ENCODE data around the gene GLI2.

The GLI2 gene

DNA sequence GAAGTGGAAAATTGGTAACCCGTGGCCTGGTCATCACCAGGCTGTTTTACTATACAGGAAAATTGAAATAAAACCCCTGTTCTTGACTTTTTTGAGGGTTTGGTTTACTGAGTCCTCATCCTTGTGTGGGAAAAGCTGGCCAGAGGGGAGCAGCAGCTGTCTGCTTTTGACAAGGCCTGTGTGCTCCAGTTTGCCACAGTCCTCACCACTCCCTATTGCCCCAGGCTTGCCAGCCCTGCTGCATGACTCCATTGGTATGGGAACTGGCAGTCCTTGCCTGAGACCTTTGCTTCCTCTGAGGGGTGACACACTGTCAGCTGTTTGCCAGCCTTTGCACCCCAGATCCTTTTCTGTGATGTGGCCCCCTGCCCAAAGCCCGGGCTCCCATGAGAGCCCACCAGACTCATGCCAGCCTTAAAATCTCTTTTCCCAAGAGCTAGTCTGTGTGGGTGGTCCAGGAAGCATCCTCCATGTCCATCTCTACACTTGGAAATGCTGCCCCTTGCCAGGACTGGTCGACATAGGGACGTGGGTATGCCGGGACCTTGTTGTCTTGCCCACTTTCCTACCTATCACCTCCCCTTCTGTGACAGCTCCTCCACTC lies 39.0 kb downstream of the GLI2 start:
- DNase-seq, result no peak
- in situ Hi-C loops (cut with HindIII; ENCODE audit: low pct_ligation_motif_present, low pct_unique_long_range_greater_than_20kb, low sequenced_read_pairs), result no loop called here

DNA sequence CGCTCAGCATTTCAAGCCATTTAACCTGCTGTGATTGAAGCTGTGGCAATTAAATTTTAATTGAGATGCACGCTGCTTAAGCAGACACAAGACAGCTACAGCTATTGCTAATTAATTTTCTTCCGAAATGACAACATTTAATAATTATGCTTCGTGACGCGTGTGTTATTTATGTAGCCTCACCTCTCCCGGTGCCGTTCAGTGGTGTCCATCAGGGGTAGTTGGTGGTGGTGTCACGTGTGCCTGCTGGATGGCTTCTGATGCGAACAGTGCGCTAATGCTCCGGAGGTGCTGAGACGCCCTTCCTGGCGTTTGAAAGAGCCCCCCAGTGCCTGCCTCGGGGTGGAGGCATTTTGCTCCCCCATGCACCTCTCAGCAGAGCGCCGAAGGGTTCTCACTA lies 39.5 kb downstream of the GLI2 start:
- in situ Hi-C loops (cut with HindIII; ENCODE audit: low pct_ligation_motif_present, low pct_unique_long_range_greater_than_20kb, low sequenced_read_pairs), result no loop called here
- DNase-seq, result no peak

DNA sequence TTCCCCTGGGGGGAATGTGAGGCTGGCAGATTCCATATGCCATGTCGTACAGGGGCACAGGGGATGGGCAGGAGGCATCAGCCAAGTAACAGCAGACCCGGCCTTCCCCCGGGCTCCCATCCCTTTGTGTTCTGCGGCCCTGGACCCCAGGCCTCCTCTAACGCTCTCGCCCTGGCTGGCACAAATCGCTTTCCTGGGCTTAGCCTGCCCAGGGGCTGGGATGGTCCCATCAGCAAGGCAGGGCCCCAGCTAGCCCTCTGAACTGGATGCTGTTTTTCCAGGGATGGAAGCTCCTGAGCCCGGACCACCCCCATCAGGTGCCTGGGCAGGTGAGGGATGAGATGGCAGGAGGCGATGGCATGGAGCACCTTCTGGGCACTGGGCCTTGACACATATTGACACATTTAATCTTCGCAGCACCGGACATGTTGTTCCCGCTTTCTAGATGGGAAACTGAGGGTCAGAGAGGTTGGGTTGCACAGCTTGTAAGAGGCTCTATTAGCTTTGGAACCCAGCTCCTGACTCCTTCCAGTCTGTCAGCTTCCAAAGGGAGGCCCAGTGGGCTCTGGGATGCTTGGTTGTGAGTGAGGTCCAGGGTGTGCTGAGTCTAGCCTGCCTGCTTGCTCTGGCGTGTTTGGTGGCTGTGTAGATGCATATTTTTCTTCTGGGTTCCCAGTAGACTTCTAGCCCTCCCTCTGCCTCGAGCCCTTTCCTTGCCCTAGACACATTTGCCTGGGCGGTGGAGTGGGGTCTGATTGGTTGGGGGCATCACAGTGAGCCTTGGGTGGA lies 40.3 kb downstream of the GLI2 start:
- no peak for DNase-seq
- in situ Hi-C loops (cut with HindIII; ENCODE audit: low pct_ligation_motif_present, low pct_unique_long_range_greater_than_20kb, low sequenced_read_pairs), result no loop called here

- no peak for DNase-seq
- in situ Hi-C loops (cut with HindIII; ENCODE audit: low pct_ligation_motif_present, low pct_unique_long_range_greater_than_20kb, low sequenced_read_pairs), result no loop called here
Measured at GRCh38 chr2:120776649-120777048, 41.0 kb downstream of the GLI2 start.

- DNase-seq, result no peak
- in situ Hi-C loops (cut with HindIII; ENCODE audit: low pct_ligation_motif_present, low pct_unique_long_range_greater_than_20kb, low sequenced_read_pairs), result no loop called here
Measured at GRCh38 chr2:120777170-120777751, 41.6 kb downstream of the GLI2 start.

DNA sequence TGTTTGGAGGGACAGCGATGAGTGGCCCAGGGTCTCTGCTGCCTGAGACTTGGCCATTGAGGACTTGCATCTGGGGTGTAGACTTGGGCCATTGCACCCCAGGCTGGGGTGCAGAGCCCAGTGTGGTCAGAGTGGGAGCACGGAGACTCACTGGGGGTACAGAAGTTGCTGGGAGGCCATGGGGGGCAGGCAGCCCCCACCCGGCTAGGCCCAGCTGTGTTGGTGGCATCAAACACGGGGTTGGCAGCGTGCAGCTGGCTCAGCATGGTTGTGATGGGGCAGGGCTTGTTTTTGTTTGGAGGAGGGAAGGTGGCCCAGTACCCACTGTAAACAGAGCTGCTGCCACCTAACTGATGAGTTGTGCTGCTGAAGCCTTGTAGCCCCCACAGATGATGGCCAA lies 42.1 kb downstream of the GLI2 start:
- no peak for DNase-seq
- in situ Hi-C loops (cut with HindIII; ENCODE audit: low pct_ligation_motif_present, low pct_unique_long_range_greater_than_20kb, low sequenced_read_pairs), result no loop called here

GRCh38 chr2:120778244-120778643 lies 42.6 kb downstream of the GLI2 start:
- in situ Hi-C loops (cut with HindIII; ENCODE audit: low pct_ligation_motif_present, low pct_unique_long_range_greater_than_20kb, low sequenced_read_pairs), result no loop called here

GRCh38 chr2:120779781-120780283 lies 44.2 kb downstream of the GLI2 start:
- in situ Hi-C loops (cut with HindIII; ENCODE audit: low pct_ligation_motif_present, low pct_unique_long_range_greater_than_20kb, low sequenced_read_pairs), result no loop called here
- DNase-seq, result no peak

More at GRCh38 chr2:120778244-120778643, 42.6 kb downstream of the GLI2 start:
- no peak for DNase-seq

GRCh38 chr2:120780402-120780801 lies 44.7 kb downstream of the GLI2 start:
- DNase-seq, result no peak
- in situ Hi-C loops (cut with HindIII; ENCODE audit: low pct_ligation_motif_present, low pct_unique_long_range_greater_than_20kb, low sequenced_read_pairs), result no loop called here

DNA sequence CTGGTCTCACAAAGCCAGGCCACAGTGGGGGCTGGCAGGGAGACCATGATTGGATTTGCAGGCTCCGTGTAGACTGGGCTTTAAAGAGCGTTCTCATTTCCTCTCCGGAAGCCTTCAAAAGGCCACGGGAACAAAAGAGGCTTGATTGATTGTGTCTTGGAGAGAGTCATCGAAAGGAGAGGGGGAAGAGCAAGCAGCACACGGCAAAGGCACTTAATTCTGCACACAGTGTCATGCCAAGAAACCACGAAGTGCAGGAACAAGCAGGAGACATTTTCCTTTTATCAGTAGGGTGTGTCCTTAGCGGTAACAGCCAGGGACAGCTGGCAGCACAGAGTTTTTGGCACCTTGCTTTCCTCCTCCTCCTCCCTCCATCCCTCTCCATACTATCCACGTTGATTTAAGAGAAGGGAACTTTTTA lies 47.7 kb downstream of the GLI2 start:
- in situ Hi-C loops (cut with HindIII; ENCODE audit: low pct_ligation_motif_present, low pct_unique_long_range_greater_than_20kb, low sequenced_read_pairs), result no loop called here
- DNase-seq, result no peak

- no peak for DNase-seq
- in situ Hi-C loops (cut with HindIII; ENCODE audit: low pct_ligation_motif_present, low pct_unique_long_range_greater_than_20kb, low sequenced_read_pairs), result no loop called here
Measured at GRCh38 chr2:120783969-120784372, 48.3 kb downstream of the GLI2 start.
